Stimulated activated CD8-positive, alpha-beta memory T cell treated with anti-CD3 and anti-CD28 coated beads, Interleukin-2, amount 100 ng/mL, for 1 hour (primary cell): ENCODE results near the gene SHOX.
"Not testable (repeated sequence)": the region's sequence is repeated elsewhere in the genome, so short reads cannot be mapped to it uniquely, and the experiment has no call there.

Source experiments
- DNase-seq, 2 donors: peaks; one replicate each; pipeline ENCODE4 v3.0.0-alpha.2; 2020; ENCODE audit warnings: low read depth in 2 of 2

Gene SHOX

GRCh38 chrX:621705-622503 is 8.7 kb upstream of the SHOX start:
- DNase-seq = no peak

GRCh38 chrX:622802-623201 is 7.8 kb upstream of the SHOX start:
- not testable (repeated sequence) for DNase-seq

- DNase-seq = no peak
These were observed 7.4 kb upstream of the SHOX start for GRCh38 chrX:623268-623598.

- DNase-seq = no peak
These were observed 6.8 kb upstream of the SHOX start for GRCh38 chrX:623599-624315.

- no peak for DNase-seq
These were observed 5.4 kb upstream of the SHOX start for GRCh38 chrX:625137-625691.

- DNase-seq = not testable (repeated sequence)
These were observed 4.5 kb upstream of the SHOX start for GRCh38 chrX:626047-626446.

- no peak for DNase-seq
These were observed 3.7 kb upstream of the SHOX start for GRCh38 chrX:626745-627509.

- DNase-seq = no peak
These were observed 3.0 kb upstream of the SHOX start for GRCh38 chrX:627510-627981.

GRCh38 chrX:627995-628394 is 2.6 kb upstream of the SHOX start:
- DNase-seq = no peak

GRCh38 chrX:629230-630006 is 1.2 kb upstream of the SHOX start:
- DNase-seq = no peak

GRCh38 chrX:630007-630611 is 482 bp upstream of the SHOX start:
- no peak for DNase-seq

- DNase-seq = no peak
These were observed 1.3 kb downstream of the SHOX start for GRCh38 chrX:631802-632365.

- no peak for DNase-seq
These were observed 1.9 kb downstream of the SHOX start for GRCh38 chrX:632366-633042.

GRCh38 chrX:633043-633984 is 2.7 kb downstream of the SHOX start:
- no peak for DNase-seq

- no peak for DNase-seq
These were observed 3.7 kb downstream of the SHOX start for GRCh38 chrX:633985-634958.

GRCh38 chrX:635428-636090 is 5.0 kb downstream of the SHOX start:
- no peak for DNase-seq

GRCh38 chrX:636981-637659 is 6.5 kb downstream of the SHOX start:
- DNase-seq = no peak
